Stimulated activated CD4-positive, alpha-beta T cell treated with anti-CD3 and anti-CD28 coated beads, Interleukin-1b, Interleukin-23, amount 100 ng/mL, for 24 hours (primary cell): Measurements from ENCODE around the gene NT5C2.

Experiments
- DNase-seq, 4 experiments: peaks; one replicate each; pipeline ENCODE4 v3.0.0-alpha.2; 2020; ENCODE audit warnings: low read depth in 4 of 4, low spot score in 1 of 4

NT5C2 gene

DNA sequence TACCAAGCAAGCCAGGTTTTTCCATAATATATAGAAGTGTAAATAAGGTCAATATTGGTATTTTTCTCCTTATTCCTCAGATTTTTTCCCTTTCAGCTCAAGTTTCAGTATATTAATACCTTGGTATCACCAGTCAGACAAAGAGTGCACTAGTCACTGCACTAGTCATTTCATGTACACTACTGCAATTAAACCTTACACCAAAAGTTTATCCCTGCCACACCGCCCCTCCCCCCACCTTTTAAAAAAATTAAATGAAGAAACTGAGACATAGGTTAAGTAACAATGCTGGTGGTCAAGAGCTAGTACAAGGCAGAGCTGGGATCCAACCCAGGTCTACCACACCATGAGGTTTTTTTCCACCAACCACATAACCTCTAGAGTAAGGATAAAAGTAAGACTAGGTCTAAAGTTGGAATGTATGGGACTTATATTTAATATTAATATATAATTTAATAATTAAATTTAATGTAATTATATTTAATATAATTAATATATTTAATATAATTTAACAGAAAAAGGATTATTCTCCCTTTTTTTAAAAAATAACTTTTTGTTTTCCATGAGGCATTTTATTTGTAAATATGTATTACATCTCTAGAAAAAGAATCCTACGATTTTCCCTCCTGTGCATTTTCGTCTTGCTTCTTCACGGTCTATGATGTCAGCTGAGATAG lies 68.5 kb downstream of the NT5C2 start:
- DNase-seq = peak in 1 of 4 experiments; percentile 12

DNA sequence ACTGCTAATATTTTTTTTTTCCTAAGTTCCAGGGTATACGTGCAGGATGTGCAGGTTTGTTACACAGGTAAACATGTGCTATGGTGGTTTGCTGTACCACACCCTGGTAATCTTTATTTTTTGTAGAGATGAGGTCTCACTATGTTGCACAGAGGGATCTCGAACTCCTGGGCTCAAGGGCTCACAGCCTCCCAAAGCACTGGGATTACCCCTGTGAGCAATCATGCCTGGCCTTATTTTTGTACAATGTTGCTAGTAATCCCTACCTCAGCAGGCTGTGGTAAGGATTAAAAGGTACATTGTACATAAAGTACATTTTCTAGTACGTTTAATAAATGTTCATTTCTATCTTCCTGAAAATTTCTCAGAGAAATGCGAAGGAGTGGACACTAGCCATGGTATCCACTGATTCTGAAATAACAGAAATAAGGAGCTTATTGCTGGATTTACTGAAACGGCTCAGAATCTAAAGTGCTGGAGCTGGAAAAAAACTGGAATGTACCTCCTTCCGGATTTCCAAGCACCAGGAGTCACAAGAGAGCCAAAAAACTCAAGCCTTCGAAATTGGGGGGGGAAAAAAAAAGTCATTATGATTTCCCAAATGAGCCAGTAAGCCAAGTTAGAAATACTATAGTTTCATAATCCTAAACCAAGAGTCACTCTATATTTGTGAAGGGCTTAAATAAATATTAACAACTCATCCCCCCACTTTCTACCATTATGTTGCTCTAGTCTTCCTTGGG lies 69.6 kb downstream of the NT5C2 start:
- no peak for DNase-seq

DNA sequence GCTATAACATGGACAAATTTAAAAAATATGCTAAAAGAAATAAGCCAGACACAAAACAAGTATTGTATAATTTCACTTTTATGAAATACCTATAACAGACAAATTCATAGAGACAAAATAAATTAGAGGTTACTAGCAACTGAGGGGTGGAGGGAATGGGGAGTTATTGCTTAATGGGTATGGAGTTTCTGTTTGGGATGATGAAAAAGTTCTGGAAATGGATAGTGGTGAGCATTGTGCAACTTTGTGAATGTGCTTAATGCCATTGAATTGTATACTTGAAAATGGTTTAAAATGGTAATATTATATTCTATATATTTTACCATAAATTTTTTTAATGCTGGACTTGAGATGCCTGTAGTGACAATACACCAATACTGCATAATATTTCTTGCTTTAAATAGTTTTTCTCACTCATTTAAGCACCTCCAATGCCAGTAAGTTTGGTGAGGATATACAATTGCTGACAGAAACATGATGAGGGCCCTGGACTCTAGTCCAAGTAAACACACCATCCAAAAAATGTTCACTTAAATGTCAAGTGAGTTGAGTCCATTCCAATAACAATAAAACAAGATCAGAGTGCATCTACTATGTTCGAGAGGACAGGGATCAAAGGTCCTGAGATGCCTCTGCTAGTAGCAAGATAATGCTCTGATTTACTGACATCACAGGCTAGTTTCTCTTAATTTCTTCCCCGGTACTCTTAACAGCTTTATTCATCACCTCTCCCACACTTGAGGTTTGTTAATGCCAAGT lies 71.9 kb downstream of the NT5C2 start:
- no peak for DNase-seq

DNA sequence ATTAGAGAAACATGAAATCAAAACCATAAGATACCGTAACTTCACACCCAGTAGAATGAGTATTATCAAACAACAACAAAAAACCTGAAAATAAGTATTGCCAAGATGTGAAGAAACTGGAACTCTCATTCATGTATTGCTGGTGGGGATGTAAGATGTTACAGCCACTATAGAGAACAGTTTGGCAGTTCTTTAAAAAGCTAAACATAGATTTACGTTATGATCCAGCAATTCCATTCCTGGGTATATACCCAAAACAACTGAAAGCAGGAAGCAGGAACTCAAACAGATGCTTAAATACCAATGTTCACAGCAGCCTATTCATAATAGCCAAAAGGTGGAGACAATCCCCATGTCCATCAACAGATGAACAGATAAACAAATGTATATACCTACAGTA lies 72.5 kb downstream of the NT5C2 start:
- DNase-seq = no peak

DNA sequence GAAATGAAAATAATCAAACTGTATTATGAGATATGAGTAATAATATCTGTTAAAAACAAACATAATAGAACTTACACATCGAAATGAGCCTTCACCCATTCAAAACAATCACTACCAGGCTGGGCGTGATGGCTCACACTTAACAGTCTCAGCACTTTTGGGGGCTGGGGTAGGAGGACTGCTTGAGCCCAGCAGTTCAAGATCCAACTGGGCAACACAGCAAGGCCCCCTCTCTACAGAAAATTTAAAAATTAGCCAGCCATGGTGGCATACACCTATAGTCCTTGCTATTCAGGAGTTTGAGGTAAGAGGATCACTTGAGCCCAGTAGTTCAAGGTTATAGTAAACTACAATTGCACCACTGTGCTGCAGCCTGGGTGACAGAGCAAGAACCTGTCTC lies 75.8 kb downstream of the NT5C2 start:
- no peak for DNase-seq

DNA sequence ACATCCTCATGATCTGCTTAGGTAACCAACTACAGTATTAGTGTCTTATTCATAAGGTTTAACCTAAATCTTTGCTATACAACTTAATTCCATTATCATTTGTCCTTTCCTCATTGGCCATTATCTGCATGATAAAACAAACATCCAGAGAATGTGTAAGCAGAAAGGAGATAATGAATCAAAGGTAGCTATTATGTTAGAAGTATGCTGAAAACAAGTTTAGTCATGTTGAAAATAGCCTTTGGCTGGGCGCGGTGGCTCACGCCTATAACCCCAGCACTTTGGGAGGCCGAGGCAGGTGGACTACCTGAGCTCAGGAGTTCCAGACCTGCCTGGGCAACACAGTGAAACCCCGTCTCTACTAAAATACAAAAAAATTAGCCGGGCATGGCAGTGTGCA lies 78.2 kb downstream of the NT5C2 start:
- DNase-seq = no peak

DNA sequence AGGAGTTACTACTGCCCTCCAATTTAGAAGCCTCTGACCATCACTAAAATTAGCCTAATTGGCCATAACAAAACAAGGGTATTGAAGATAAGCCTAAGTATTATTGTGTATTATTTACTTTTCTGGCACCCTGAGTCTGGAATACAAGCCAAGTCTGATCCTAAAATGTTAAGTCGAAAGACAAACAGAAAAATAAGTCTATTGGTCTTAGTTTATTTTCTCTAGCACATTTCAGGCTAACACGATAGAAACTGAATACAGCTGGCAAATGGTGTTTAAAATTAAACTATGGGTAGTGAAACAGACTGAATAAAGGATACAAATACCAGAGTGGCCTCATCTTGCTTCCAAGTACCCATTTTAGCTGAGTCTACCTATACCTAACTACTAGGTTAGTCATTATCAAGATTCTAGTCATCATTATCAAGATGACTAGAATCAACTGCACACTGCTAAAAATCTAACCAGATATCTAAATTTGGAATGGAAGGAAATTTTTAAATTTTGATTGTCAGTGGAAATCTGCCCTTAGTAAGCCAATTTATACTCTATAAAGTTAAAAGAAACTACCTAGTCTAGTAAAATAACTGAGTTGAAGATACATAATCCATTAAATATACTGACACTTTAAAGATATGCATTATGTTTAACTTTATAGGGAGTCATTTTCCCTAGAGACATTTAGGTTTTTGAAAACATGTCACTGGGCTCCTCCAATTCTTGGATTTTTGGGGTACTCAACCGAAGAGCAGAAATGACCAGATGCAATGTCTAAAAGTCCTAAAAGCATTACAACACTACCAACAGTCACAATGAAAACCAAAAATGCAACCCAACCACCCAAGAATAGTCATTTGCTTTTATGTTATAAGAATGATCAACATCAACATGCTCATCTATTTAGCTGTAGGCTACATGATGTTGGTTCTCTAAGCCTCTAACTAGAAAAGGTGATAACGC lies 80.9 kb downstream of the NT5C2 start:
- DNase-seq = no peak

DNA sequence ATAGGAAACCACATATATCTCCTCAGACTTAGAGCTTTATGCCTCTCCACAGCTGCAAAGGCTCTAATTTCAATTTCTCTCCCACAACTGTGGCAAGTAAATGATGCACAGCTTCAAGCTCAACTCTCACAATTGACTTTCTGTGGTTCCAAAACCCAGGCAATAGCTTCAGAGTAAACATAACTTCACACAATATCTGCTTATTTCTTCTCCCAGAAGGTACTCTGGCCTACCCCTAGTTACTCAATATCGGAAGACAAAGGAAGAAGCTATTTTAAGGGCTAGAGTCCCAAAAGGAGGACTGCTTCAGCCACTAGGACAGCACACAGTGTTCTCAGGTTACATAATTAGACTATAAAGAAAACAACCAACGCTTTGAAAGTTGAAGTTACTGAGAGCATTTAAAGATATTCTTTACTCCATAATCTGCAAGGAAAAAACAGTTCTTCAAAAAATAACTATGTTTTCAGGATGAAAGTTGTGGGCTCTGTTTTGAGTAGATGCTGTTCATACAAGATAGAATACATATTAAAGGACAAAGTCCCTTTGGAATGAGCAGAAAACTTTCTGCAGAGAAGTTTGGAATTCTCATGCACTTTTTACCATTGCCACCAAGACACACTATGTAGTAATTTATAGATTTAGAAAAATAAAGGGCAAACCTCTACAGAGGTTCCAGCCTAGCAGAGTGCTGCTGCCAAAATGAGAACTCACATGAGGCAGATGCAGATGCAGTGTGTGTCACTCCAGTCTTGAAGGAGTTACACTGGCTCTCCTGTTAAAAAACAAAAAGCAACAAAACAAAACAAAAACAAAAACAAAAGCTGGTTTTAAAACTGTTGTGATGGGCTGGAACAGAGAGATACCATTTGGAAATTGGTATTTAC lies 81.8 kb downstream of the NT5C2 start:
- no peak for DNase-seq

DNA sequence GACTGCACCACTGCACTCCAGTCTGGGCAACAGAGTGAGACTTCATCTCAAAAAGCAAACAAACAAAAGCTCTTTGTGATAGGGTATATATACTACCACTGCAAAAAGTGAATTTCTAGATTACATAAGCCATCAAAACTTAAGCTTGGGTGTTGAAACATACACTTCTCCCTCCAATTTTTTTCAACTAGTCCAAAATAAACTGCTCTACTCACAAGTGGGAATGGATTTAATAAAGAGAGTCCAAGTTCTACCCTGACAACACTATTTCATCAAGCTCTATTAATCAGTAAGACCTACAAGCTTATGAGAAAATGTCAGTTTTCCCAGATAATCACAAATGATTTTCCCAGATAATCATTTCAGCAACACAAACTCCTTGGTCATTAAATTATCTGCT lies 82.7 kb downstream of the NT5C2 start:
- no peak for DNase-seq

DNA sequence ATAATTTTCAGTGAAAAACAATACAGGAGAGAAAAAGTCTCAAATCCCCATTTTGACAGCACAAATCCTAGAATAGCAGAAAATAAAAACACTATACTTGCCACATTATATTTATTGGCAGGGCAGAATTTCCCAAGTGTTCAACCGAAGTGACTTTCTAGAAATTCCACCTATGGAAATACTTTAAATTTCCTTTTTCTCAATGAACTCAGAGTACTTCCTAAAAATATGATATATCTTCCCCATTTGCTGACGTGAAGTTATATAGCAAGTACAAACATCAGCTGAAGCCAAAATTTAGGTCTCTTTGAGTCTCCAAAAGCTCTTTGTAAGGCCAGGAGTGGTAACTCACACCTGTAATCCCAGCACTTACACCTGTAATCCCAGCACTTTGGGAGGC lies 83.3 kb downstream of the NT5C2 start:
- DNase-seq = no peak

DNA sequence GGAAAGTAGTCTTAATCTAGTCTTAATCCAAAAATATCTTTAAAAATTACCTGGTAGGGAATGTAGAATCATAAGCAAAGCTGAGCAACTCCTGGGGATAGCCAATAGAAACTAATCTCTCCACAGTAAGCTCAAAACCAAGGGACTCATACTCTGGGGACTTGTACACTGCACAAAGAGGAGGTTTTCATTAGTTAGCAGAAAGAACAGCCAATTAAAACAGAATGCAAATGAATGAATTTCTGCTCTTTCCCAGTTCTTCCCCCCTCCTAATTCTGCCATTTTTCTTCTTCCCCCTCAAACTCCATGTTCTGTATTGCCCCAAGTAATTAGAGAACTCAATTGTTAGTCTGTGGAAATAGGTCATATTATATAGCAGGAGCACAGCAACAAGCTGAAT lies 86.5 kb downstream of the NT5C2 start:
- DNase-seq = no peak

DNA sequence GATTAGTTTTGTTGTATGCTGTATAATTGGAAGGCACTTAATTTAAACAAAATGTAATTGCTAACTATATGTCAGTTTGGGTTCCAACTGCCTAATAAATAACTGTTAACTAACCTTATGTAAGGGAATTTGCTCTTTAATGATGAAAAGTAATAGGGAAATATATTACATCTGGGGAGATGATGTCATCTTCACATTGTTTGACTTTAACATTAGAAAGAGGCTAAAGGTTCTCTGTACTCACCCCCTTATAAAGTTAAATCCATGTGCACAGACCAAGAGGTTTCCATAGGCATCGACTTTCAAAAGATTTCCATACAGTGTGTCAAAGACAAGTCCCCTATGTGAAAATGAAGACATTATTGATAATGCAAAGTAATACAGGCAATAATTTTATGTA lies 87.6 kb downstream of the NT5C2 start:
- no peak for DNase-seq

DNA sequence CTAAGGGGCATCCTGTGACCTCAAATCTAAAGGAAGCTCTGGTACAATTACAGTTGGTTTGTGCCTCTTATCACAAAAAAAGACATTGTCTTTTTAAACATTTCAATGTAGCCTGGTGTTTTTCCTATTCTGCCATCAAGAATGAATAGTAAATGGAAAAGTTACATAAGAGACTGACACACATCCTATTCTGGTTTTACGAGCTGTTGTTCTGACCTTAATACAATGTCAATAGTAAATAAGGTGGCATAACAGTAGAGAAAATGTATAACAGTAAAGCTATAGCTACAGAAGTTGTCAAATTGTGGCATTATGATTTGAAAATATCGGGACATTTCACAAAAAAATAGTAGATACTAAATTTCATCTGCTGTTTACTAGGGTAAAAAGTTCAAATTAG lies 88.4 kb downstream of the NT5C2 start:
- no peak for DNase-seq

DNA sequence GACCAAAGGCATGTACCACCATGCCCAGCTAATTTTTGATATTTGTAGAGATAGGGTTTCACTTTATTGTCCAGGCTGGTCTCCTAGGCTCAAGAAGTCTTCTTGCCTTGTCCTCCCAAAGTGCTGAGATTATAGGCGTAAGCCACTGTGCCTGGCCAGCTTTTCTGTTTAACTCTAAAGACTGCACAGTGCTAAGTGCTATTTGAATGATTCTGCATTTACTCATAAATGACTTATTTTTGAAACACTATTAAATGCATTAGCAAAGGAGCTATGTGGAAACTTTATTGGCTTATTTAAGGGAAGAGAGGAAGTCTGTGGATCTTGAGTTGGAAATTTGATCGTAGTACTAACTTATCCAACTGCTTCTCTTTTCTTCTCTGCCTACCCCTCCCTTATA lies 89.1 kb downstream of the NT5C2 start:
- DNase-seq = no peak

DNA sequence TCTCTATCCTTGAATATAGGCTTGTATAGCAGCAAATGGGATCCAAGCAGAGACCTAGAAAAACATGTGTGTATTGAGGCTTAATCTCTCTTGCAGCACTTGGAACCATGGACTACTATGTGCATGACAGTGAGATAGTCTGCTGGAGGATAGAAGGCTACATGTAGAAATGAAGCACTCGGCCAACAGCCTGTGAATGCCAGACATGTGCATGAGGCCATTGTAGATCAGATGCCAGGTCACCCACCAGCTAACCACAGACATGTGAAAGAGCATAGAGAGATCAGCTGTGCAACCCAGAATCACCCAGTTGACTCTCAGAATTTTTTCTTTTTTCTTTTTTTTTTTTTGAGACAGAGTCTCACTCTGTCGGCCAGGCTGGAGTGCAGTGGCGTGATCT lies 90.9 kb downstream of the NT5C2 start:
- no peak for DNase-seq

DNA sequence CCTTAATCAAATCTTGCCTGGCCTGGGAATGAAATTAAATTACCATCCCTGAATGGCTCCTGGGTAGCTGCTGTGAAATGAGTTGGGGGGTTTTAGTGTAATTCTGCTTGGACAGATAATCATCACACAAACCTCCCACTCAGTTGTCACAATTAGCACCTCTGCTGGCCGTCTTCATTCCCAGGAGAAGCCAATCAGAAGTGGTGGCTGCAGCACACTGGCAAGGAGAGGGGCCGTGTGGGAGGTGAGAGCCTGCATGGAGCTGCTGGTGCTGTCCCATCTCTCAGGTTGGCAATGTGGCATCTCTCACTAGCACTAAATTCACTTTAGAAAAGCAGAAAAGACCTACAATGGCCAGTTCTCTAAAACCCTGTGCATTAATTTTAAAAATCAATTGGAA lies 92.5 kb downstream of the NT5C2 start:
- no peak for DNase-seq

DNA sequence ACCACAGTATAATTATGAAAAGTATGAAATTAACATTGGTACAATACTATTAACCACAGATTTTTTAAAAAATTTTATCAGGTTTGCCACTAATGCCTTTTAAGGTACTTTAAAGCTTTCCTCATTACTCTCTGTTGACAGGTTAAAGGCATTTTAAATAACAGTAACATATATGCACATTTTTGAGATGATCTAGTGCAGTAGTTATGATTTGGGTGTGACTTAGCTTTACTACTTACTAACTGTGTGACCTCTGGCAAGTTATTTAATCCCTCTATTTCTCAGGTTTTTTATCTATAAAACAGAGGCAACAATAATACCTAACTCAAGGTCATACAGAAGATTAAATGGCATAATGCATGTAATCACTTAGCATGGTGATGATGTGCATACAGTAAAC lies 94.8 kb downstream of the NT5C2 start:
- no peak for DNase-seq

DNA sequence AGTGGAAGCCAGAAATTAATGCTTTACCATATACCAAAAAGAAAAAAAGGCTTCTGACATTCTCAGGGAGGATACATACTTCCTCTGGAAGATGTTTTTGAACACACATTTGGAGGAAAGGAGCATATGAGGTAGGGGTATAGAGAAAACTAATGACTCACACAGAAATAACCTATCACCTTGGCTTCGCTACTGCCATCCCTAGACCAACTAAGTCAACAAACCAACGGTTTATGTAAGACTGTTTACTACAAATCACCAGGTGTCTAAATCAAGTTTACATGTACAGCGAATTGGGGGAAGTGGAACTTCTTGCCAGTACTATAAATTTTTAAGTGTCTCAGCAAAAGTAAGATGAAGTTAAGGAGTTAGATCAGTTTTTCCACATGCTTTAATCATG lies 96.9 kb downstream of the NT5C2 start:
- no peak for DNase-seq

DNA sequence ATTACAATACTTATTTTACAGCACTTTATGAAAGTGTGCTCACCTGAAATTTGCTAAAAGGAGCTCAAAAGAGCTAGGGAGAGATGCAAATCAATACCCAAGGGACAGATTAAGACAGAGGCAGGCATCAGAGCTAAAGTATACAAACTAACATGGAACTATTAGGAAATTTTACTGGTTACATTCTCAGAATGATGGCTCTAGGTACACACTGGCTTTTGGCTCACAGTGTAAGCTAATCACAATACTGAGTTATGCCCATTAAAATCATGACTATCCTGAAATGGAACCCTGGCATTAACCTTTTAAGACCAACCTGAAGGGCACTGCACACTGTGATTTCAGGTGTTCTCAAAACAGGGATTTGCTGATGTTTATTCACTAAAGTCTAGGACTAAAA lies 98.1 kb downstream of the NT5C2 start:
- DNase-seq = no peak

DNA sequence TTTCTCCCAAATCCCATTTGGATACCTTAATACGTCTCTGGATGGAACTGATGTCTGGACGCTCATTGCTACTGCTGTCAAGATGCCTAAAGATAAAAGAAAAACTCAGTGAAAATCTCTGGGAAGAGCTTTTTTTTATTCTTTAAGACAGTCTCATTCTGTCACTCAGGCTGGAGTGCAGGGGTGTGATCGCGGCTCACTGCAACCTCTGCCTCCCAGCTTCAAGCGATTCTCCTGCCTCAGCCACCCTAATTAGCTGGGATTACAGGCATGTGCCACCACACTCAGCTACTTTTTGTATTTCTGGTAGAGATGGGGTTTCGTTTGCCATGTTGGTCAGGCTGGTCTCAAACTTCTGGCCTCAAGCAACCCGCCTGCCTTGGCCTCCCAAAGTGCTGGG lies 102.2 kb downstream of the NT5C2 start:
- DNase-seq = no peak
